UCSD-AML1 (cell line): Measurements from ENCODE around the gene IQSEC3.

Experiments used
- DNase-seq: peaks from one replicate; lab custom pipeline; 2025; ENCODE audit not compliant: unreplicated experiment; lab: John Stamatoyannopoulos, UW

IQSEC3 gene

DNA sequence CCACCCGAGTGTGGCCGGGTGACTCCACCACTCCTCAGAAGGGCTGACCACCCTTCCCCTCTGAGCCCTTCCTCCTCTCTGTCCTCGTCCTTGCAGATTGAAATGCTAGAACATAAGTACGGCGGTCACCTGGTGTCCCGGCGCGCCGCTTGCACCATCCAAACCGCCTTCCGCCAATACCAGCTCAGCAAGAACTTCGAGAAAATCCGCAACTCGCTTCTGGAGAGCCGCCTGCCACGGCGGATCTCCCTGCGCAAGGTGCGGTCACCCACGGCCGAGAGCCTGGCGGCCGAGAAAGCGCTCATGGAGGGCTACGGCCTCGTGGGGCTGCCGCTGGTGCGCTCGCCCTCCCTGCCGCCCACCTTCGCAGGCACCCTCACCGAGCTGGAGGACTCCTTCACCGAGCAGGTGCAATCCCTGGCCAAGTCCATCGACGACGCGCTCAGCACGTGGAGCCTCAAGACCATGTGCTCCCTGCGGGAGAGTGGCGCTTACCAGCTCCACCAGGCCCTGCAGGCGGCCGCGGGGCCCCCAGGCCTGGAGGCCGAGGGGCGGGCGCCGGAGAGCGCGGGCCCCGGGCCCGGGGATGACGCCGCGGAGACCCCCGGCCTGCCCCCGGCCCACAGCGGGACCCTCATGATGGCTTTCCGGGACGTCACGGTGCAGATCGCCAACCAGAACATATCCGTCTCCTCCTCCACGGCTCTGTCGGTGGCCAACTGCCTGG is 71.8 kb downstream of the IQSEC3 start:
- no peak for DNase-seq

DNA sequence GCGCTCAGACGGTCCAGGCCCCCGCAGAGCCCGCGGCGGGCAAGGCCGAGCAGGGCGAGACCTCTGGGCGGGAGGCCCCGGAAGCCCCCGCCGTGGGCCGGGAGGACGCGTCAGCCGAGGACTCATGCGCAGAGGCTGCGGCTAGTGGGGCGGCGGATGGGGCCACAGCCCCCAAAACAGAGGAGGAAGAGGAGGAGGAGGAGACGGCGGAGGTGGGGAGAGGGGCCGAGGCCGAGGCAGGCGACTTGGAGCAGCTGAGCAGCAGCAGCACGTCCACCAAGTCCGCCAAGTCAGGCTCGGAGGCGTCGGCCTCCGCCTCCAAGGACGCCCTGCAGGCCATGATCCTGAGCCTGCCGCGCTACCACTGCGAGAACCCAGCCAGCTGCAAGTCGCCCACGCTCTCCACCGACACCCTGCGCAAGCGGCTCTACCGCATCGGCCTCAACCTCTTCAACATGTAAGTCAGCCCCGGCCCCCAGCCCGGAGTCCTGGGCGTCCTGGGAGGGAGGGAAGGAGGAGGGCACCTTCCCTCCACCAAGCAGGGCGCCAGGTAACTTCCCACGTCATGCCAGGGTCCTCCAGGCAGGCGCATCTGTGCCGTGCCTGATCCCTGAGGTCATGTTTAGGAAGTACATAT is 72.4 kb downstream of the IQSEC3 start:
- no peak for DNase-seq

GRCh38 chr12:139585-139984 is 73.0 kb downstream of the IQSEC3 start:
- DNase-seq, result no peak

DNA sequence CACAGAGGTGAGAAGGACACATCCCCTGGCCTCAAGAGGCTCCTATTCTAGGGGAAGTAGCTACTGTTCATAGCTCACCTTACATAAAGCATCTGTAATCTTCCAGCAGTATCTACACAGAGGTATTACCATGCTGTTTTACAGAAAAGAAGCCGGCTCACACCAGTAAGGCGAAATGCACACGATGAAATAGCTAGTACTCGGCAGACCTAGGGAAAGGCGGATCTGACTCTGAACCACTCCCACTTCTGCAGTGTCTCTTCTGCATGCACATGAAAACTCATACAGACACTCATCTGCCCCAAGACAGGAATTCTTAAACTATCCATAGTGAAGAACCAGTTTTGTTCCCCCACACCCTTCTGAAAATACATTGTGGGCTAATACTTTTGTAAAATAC is 73.6 kb downstream of the IQSEC3 start:
- DNase-seq, result no peak

DNA sequence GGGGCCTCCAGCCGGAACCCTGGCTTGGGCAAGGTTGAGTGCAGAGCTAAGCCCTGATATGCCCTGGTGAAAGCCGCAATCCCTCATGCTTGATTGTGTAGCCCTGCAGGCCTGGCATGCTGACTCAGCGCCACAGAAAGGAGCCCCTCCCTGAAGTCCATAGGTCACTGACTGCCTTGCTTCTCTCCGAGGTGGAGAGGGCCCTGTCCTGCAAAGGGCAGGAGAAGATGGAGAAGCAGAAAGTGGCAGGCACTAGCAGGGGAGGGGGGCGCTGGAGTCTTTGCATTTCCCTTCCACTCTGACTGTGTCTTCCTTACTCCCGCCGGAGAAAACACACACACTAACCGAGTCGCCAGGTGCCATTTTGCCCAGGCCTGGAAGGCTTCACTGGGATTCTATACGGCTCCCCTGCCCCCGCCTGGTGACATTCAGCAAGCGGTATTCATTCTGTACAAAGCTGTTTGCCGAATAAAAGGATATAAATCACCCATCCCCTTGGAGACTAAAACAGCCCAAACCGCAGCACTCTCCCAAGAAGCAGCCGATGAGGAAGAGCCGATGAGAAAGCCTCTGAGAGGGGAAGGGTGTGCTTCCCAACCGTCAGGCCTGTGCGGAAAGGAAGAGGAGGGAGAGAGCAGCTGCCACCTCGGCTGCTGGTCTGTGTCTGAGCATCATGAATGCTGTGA is 77.5 kb downstream of the IQSEC3 start:
- DNase-seq, result no peak

- no peak for DNase-seq
Observed at GRCh38 chr12:144650-145284, 78.2 kb downstream of the IQSEC3 start.

- no peak for DNase-seq
Observed at GRCh38 chr12:145369-145960, 78.9 kb downstream of the IQSEC3 start.

DNA sequence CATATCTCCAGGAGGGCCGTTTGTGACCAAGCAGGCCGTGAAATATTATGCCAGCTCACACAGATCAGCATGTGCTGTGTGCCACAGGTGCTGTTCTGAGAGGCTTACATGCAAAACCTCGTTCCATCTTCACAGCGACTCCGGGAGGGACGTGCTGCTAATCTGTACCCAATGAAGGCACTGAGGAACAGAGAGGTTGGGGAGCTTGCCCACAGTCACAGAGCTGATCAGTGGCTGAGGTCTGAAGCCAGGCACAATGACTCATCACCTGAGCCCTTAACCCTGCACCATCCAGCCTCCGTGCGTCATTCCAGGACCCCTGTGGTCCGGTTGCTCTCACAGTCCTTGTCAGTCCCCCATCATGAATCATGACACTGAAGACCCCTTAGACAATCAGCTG is 80.7 kb downstream of the IQSEC3 start:
- no peak for DNase-seq

DNA sequence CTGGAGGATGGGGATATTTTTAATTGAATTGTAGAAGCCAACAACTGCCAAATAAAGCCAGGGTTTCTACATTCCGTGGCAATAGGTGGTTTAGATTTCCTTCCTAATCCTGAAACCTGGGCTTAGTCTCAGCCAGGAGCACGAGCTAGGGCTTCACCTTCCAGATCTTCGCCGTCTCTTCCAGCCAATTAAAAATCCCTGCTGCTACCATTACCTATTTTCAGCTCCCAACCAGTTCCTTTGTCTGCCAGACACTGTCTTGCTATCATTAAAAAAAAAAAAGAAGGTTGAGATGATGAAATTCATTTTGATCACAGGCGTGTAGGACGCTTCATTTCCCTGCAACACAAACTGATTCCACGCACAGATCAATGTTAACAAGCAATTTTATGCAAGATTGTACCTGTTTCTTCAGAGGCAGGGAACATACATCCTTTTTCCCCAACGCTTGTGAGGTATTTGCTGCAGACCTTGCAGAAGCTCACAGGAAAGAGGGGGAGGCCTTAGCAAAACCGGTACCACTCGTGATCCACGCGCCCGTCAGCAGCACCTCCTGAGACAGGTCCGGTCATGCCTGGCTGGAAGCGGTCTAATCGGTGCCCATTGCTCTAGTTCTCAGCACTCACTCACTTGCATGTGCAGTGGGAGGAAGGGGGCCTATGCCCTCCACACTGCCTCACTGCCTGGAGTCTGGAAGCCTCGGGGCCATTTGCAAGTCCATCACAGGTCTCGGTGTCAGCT is 82.3 kb downstream of the IQSEC3 start:
- DNase-seq, result no peak

GRCh38 chr12:151579-151978 is 85.0 kb downstream of the IQSEC3 start:
- no peak for DNase-seq

DNA sequence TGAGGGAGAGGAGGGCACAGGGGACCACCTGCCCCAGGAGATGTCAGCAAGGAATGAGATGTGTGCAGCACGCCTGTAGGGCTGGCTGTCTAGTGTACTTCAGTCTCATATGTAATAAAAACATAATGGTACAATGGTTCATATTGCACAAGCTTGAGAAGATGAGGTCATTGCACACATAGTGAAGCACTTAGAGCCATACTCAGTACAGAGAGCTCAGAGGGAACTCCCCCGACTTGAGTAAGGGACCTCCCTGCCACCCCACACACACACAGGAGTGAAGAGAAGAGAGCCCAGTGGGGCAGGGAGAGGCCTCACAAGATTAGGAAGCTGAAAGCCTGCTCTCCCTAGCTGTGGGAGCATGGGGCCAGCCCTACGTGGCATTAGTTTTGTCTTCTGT is 85.9 kb downstream of the IQSEC3 start:
- no peak for DNase-seq

DNA sequence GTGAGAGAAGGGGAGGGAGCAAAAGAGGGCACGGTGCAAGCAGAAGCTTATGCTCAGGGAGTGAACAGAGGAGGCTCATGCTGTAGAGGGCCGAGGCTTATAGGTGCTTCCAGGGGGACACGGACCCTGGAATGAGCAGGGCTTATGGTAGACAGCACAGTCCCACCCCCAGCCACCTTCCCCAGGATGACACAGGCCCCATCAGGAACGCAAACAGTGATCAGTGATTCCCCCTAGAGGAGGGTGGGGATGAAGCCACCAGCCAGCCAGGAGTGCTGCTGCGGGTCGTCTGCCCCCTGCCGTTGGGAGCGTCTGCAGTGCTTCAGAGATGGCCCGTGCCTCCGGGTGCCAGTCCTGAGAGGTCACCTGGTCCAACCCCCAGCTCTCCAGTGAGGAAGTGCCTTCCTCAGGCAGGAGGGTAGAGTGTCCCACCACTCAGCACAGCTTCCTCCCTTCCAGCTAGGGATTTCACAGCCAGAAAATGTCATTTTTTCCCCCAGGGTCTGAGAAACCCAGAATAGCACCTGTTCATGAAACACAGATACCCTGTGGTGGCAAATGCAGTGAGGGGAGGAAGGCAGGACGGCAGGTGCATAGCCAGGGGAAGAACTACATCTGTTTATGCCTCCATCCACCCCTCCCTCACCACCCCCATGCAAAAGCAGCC is 86.6 kb downstream of the IQSEC3 start:
- DNase-seq, result peak; percentile 83

- no peak for DNase-seq
Observed at GRCh38 chr12:154058-154457, 87.5 kb downstream of the IQSEC3 start.

DNA sequence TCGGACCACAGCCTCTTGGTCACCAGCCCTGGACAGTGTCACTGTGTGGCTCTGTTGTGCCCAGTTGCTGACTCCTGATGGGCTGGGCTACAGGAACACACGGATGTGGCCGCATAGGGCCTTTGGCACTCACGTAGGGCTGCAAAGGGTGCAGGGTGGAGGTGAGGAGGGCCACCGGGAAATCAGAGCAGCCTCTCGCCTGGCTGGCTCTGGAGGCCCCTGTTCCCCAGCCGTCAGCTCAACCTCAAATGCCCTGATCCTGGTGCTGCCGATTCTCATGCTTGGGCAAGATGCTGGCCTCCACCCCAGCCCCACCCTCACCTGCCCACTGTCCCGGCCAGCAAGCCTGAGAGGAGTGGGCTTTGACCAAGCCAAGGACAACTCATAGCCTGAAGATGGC is 88.4 kb downstream of the IQSEC3 start:
- DNase-seq, result no peak

DNA sequence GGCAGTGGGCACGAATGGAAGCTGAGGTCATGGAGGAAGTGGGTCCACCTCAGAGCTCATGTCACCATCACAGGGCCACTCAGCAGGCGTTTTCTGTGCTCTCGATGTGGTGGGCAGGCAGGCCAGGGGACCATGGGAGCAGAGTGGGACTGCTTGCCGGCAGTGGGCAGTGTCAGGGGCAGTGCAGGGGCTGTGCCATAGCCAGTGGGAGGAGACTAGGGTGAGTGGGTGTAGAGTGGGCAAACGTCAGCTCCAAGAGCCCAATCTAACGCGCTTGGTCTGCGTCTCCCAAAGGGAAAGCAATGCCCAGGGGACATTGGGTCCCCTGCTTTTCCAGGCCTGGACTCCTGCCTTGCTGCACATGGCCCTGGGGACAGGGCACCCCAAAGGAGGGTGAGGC is 89.1 kb downstream of the IQSEC3 start:
- DNase-seq, result no peak

GRCh38 chr12:156945-157344 is 90.4 kb downstream of the IQSEC3 start:
- no peak for DNase-seq

- no peak for DNase-seq
Observed at GRCh38 chr12:157644-158043, 91.1 kb downstream of the IQSEC3 start.

DNA sequence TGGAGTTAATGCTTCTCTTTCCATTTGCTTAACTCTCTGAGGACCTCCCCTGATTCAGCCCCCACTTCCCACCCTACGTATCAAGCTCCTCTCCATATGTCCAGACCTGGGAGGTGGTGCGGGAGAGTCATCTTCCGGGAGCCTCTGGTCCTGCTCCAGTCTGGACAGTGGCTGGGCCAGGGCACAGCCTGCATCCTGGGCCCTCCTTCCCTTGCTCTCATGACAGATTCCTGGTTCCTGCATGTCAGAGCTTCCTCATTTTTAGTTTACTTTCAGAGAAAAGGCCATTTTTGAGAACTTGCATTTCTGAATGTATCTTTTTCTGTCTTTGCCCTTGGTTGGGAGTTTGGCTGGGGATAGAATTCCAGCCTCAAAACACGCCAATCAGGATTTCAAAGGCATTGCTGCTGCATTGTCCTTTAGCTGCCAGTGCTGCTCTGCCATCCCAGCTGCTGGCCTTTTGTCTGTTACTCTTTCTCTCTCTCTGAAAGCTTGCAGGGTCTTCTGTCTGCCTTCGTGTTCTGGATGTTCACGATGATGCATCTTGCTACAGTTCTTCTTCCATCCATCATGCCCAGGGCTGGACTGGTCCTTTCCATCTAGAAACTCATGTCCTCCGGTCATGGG is 92.7 kb downstream of the IQSEC3 start:
- no peak for DNase-seq

- DNase-seq, result no peak
Observed at GRCh38 chr12:160858-161257, 94.3 kb downstream of the IQSEC3 start.

DNA sequence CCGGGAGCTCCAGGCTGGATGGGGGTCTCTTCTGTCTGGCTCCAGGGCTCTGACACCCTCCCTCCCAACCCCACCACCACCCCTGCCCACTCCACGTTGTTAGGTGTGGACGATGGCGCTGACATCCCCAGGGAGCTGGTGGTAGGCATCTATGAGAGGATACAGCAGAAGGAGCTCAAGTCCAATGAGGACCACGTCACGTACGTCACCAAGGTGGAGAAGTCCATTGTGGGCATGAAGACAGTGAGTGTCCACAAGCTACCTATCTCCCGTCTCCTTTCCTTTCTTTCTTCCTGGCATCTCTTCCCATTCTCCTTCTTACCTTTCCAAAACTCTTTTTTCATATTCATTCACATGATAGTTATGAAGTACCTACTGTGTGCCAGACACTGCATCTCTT is 95.3 kb downstream of the IQSEC3 start:
- no peak for DNase-seq
